IPS-20b (cell line): ENCODE measurements around the gene CPLX3.

Source experiments
- H3K27ac ChIP-seq: one replicate; pipeline ENCODE4 v1.5.1; 2013; ENCODE audit warnings: low read length
- H3K27me3 ChIP-seq: 2 replicates; pipeline ENCODE4 v1.6.1; 2013; ENCODE audit warnings: mild to moderate bottlenecking, low read length, inconsistent platforms; ENCODE audit not compliant: insufficient read depth
- H3K36me3 ChIP-seq: 2 replicates; pipeline ENCODE4 v1.6.1; 2013; ENCODE audit warnings: low read depth, mild to moderate bottlenecking, inconsistent platforms, low read length, moderate library complexity; ENCODE audit not compliant: insufficient read depth
- H3K4me1 ChIP-seq: 2 replicates; pipeline ENCODE4 v1.6.1; 2013; ENCODE audit warnings: mild to moderate bottlenecking, control low read depth, inconsistent platforms, low read length, moderate library complexity; ENCODE audit not compliant: insufficient read depth
- H3K4me3 ChIP-seq: 2 replicates; pipeline ENCODE4 v1.5.1; 2013; ENCODE audit warnings: mild to moderate bottlenecking, low read length, inconsistent platforms
- H3K9ac ChIP-seq: 2 replicates; pipeline ENCODE4 v1.6.1; 2013; ENCODE audit warnings: low read depth, mild to moderate bottlenecking, inconsistent platforms, low read length, moderate library complexity
- H3K9me3 ChIP-seq: 2 replicates; pipeline ENCODE4 v1.6.1; 2013; ENCODE audit warnings: mild to moderate bottlenecking, low read depth, low read length, inconsistent platforms; ENCODE audit not compliant: insufficient read depth

The CPLX3 gene

GRCh38 chr15:74826364-74826819 lies at the start of gene CPLX3:
Gene CPLX3 (plus strand): TSS chr15:74826627. CDS start chr15:74826704, 77 bp downstream.
- H3K4me3 ChIP-seq = peak within 1 kb of the TSS; percentile 43; the same call in 1 of the 2 replicates
- peaks cover 55% of the 10 kb centered on the region for H3K27me3 ChIP-seq

GRCh38 chr15:74776821-74777768 lies 49.3 kb upstream of the CPLX3 start:
- no peak overlapping the region; the same call in 1 of the 2 replicates for H3K9ac ChIP-seq
- H3K27ac ChIP-seq = no peak overlapping the region

More at GRCh38 chr15:74826364-74826819, at the start of gene CPLX3:
- Histone ChIP-seq H3K27ac (no peak within 1 kb of the TSS), H3K36me3 (no peaks in the 10 kb centered on the region), H3K9ac (no peak within 1 kb of the TSS), H3K9me3 (no peaks in the 10 kb centered on the region), H3K4me1 (no peaks in the 10 kb centered on the region; the same call in 1 of the 2 replicates)

GRCh38 chr15:74777769-74778598 lies 48.4 kb upstream of the CPLX3 start:
- Histone ChIP-seq H3K36me3 (no peaks in the 10 kb centered on the region), H3K27ac (no peak overlapping the region), H3K4me1 (peaks cover 8% of the 10 kb centered on the region), H3K4me3 (no peak overlapping the region), H3K9me3 (no peaks in the 10 kb centered on the region), H3K9ac (no peak overlapping the region), H3K27me3 (peaks cover 18% of the 10 kb centered on the region)

More at GRCh38 chr15:74776821-74777768, 49.3 kb upstream of the CPLX3 start:
- Histone ChIP-seq H3K9me3 (no peaks in the 10 kb centered on the region), H3K4me1 (peaks cover 8% of the 10 kb centered on the region), H3K36me3 (no peaks in the 10 kb centered on the region), H3K27me3 (peaks cover 18% of the 10 kb centered on the region), H3K4me3 (no peak overlapping the region)

GRCh38 chr15:74778599-74778970 lies 47.8 kb upstream of the CPLX3 start:
- no peak overlapping the region for H3K9ac ChIP-seq
- no peak overlapping the region for H3K4me3 ChIP-seq

GRCh38 chr15:74779162-74779648 lies 47.2 kb upstream of the CPLX3 start:
- H3K9ac ChIP-seq = no peak overlapping the region
- H3K27ac ChIP-seq = no peak overlapping the region
- H3K9me3 ChIP-seq = no peaks in the 10 kb centered on the region
- H3K36me3 ChIP-seq = no peaks in the 10 kb centered on the region
- peaks cover 18% of the 10 kb centered on the region for H3K27me3 ChIP-seq
- H3K4me1 ChIP-seq = peaks cover 4% of the 10 kb centered on the region
- H3K4me3 ChIP-seq = no peak overlapping the region

More at GRCh38 chr15:74778599-74778970, 47.8 kb upstream of the CPLX3 start:
- peaks cover 18% of the 10 kb centered on the region for H3K27me3 ChIP-seq
- H3K9me3 ChIP-seq = no peaks in the 10 kb centered on the region
- H3K27ac ChIP-seq = no peak overlapping the region
- H3K4me1 ChIP-seq = peaks cover 5% of the 10 kb centered on the region
- H3K36me3 ChIP-seq = no peaks in the 10 kb centered on the region

- H3K4me1 ChIP-seq = peaks cover 4% of the 10 kb centered on the region
- no peaks in the 10 kb centered on the region for H3K9me3 ChIP-seq
- H3K27ac ChIP-seq = no peak overlapping the region
- H3K36me3 ChIP-seq = no peaks in the 10 kb centered on the region
- H3K9ac ChIP-seq = no peak overlapping the region
- peak overlapping the region; percentile 76 for H3K4me3 ChIP-seq
- peaks cover 18% of the 10 kb centered on the region for H3K27me3 ChIP-seq
Observed at GRCh38 chr15:74780523-74781430, 45.6 kb upstream of the CPLX3 start.

GRCh38 chr15:74781431-74782258 lies 44.8 kb upstream of the CPLX3 start, which contains the start of gene CSK:
Gene CSK (plus strand): TSS chr15:74782080. CDS start chr15:74798298, 16,218 bp downstream.
- Histone ChIP-seq H3K27me3 (peaks cover 18% of the 10 kb centered on the region), H3K9me3 (no peaks in the 10 kb centered on the region), H3K27ac (no peak within 1 kb of the TSS), H3K4me1 (peaks cover 4% of the 10 kb centered on the region), H3K36me3 (no peaks in the 10 kb centered on the region), H3K9ac (peak within 1 kb of the TSS; percentile 66; the same call in 1 of the 2 replicates), H3K4me3 (peak within 1 kb of the TSS; percentile 89)

- no peak overlapping the region for H3K27ac ChIP-seq
- peaks cover 3% of the 10 kb centered on the region for H3K4me1 ChIP-seq
- peaks cover 18% of the 10 kb centered on the region for H3K27me3 ChIP-seq
- no peaks in the 10 kb centered on the region for H3K9me3 ChIP-seq
- H3K9ac ChIP-seq = peak overlapping the region; percentile 66; the same call in 1 of the 2 replicates
- peak overlapping the region; percentile 89 for H3K4me3 ChIP-seq
- no peaks in the 10 kb centered on the region for H3K36me3 ChIP-seq
Observed at GRCh38 chr15:74782259-74783071, 44.0 kb upstream of the CPLX3 start.

GRCh38 chr15:74783072-74783807 lies 43.2 kb upstream of the CPLX3 start:
- no peaks in the 10 kb centered on the region for H3K36me3 ChIP-seq
- H3K9ac ChIP-seq = peak overlapping the region; percentile 66; the same call in 1 of the 2 replicates
- no peak overlapping the region for H3K27ac ChIP-seq
- peaks cover 8% of the 10 kb centered on the region for H3K4me1 ChIP-seq
- peak overlapping the region; percentile 89 for H3K4me3 ChIP-seq
- peaks cover 18% of the 10 kb centered on the region for H3K27me3 ChIP-seq
- no peaks in the 10 kb centered on the region for H3K9me3 ChIP-seq
